GM12872 (cell line): ENCODE data around the gene TBC1D9B.
A peak's percentile ranks its signal among the peaks of the same experiment; 100 is the strongest.

Experiments
- CTCF ChIP-seq: IDR thresholded peaks from 3 replicates; pipeline ENCODE4 v1.5.1; 2011; ENCODE audit warnings: low read depth, mild to moderate bottlenecking, low read length, moderate library complexity; ENCODE audit not compliant: insufficient read depth

TBC1D9B gene

GRCh38 chr5:179907556-179908324, at the start of gene TBC1D9B:
TBC1D9B (minus strand) TSS chr5:179907897; CDS start chr5:179907821, 76 bp downstream.
- TF ChIP-seq CTCF = peak; percentile 45; the same call in 1 of the 3 replicates

DNA sequence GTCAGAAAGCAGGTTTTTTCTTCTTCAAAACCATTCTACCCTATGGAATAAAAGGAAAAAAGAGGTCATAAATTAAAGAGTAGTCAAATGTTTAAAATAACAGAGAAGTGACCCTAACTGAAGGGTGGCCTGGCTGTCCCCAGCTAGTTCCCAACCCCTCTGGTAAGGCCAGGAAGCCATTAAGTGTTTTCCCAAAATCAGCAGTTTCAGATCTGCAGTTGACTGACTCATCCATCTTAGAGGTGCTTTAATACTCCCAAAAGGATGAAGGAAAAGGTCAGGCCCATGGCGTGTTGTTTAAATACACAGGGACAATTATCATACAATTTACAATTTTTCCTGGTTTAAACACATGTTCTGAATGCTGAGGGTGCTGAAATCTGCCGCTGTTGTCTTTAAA, 47.9 kb upstream of the TBC1D9B start:
- no peak for TF ChIP-seq CTCF

GRCh38 chr5:179955062-179955461, 47.4 kb upstream of the TBC1D9B start:
- TF ChIP-seq CTCF = no peak

DNA sequence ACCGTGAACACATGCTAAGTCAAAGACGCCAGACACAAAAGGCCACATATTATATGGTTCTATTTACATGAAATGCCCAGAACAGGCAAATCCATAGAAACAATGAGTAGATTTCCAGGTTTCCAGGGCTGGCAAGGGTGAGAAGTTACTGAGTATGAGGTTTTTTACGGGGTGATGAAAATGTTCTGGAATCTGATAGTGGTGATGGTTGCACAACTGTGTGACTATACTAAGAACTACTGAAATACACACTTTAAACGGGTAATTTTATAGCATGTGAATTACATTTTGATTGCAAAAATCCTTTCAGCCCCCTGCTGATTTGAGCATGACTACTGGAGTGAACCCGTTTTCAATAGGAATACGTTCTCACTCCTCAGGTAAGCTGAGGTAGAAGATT, 46.7 kb upstream of the TBC1D9B start:
- no peak for TF ChIP-seq CTCF

GRCh38 chr5:179953987-179954386, 46.3 kb upstream of the TBC1D9B start:
- TF ChIP-seq CTCF = no peak

- TF ChIP-seq CTCF = no peak
These were observed 29.4 kb upstream of the TBC1D9B start for GRCh38 chr5:179936976-179937681.

GRCh38 chr5:179930788-179931473, 23.2 kb upstream of the TBC1D9B start:
- no peak for TF ChIP-seq CTCF
